Loucy (cell line): ENCODE measurements around the gene SUSD6.

Experiments used
- EZH2phosphoT487 ChIP-seq: fragments of 200-600 bp; IDR thresholded peaks from 2 replicates; pipeline ENCODE4 v1.6.1; 2018; ENCODE audit warnings: antibody characterized with exemption, mild to moderate bottlenecking, moderate library complexity, borderline replicate concordance
- TF ChIP-seq, protein P1 (sequence below): fragments of 200-600 bp; sonication (generic); conservative IDR thresholded peaks from 2 replicates; pipeline ENCODE4 v1.5.1; 2014; ENCODE audit warnings: mild to moderate bottlenecking, antibody characterized with exemption, low read length

DNA sequence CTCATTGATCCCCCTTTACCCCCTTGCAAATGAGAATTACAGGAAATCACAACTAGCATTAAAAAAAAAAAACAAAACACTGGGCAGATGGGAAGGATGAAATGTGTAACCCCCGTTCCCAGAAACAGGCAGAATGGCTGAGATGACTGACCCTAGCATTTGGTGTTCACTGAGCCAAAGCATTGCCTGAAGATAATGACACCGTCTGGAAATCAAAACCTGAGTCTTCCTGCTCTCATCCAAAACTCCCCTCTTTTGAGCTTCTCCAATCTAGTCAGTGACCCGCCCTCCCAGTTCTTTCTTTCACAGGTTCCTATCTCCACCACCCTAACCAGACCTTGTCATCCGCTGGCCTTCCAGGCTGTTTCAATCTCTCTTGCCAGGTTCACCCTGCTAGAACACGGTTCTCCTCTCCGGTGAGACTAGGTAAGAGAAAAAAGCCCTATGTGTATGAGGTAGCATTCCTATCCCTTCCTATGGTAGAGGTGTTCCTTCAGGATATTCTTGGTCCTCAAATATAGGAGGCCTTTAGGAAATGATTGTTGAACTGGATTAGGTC is 21.3 kb downstream of the SUSD6 start:
- TF ChIP-seq, protein P1, sequence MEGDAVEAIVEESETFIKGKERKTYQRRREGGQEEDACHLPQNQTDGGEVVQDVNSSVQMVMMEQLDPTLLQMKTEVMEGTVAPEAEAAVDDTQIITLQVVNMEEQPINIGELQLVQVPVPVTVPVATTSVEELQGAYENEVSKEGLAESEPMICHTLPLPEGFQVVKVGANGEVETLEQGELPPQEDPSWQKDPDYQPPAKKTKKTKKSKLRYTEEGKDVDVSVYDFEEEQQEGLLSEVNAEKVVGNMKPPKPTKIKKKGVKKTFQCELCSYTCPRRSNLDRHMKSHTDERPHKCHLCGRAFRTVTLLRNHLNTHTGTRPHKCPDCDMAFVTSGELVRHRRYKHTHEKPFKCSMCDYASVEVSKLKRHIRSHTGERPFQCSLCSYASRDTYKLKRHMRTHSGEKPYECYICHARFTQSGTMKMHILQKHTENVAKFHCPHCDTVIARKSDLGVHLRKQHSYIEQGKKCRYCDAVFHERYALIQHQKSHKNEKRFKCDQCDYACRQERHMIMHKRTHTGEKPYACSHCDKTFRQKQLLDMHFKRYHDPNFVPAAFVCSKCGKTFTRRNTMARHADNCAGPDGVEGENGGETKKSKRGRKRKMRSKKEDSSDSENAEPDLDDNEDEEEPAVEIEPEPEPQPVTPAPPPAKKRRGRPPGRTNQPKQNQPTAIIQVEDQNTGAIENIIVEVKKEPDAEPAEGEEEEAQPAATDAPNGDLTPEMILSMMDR, result no peak
- TF ChIP-seq EZH2phosphoT487, result no peak
